ENCODE results near the gene GIT1.
A peak's percentile ranks its signal among the peaks of the same experiment; 100 is the strongest.

GIT1 gene

DNA sequence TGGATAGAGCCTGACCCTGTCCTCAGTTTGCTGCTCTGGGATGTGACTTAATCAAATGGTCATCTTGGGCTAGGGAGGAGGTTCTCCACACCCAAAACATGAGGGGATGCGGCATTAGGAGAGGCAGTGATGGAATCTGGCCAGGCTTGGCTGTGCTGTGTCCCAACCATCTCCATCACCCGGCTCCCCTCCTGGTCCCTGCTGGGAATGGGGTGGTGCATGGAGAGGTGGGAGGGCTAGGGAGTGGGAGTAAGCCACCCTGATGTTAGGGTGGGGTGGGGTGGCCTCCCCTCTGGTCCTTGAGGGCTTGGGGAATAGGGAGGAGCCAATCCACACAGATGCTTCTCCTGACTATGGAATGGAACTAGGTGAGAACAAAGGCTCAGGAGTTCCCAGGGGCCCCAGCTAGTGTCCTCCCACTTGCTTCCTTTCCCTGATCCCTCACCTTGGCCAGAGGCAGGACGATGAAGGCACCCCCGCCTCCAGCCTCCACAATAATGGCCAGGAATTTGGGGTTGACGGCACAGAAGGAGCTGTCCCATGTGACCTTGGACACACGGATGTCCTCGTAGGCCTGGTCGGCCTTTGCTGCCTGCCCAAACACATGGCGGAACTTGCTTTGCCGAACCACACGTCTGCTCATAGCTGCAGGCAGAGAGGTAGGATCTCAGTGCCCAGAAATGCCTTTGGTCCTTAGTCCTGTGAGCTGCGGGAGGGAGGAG is 31.5 kb upstream of the GIT1 start:
- peaks cover 2 to 14% of the 10 kb centered on the region in 2 donors for H3K36me3 Mint-ChIP-seq
- ATAC-seq (replicated peaks) (no peak), DNase-seq (no peak)
- peak overlapping the region; percentile 33 for H3K27ac Mint-ChIP-seq
- H3K4me1 Mint-ChIP-seq = peaks cover 49 to 93% of the 10 kb centered on the region in 2 donors
- no peaks in the 10 kb centered on the region for H3K9me3 Mint-ChIP-seq
- H3K4me3 Mint-ChIP-seq = peak overlapping the region in 1 of 2 donors; percentile 18
- peaks cover 5 to 18% of the 10 kb centered on the region in 2 donors for H3K27me3 Mint-ChIP-seq

DNA sequence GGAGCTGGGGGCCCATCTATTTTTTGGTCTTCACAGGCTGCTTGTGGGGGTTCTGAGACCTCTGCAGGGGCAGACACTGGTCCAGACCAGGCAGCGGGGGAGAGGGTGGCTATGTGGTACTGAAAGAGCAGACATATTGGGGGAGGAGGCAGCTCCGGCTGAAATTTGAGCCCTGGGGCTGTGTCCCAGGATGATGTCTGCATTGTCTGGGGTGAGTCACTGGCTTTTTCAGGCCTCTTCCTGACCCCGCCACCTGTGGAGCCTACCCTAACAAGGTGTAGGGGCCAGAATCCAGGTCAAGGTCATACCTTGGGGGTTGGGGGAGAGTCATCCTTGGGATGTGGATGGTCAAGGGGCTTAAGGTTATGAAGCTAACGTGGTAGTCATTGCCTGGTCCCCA is 30.8 kb upstream of the GIT1 start:
- DNase-seq (no peak), ATAC-seq (replicated peaks) (no peak)
- Mint-ChIP-seq H3K36me3 (peaks cover 0 to 7% of the 10 kb centered on the region in 2 donors), H3K27me3 (peaks cover 11 to 24% of the 10 kb centered on the region in 2 donors), H3K9me3 (no peaks in the 10 kb centered on the region), H3K4me3 (no peak overlapping the region), H3K27ac (no peak overlapping the region), H3K4me1 (peaks cover 52 to 94% of the 10 kb centered on the region in 2 donors)

DNA sequence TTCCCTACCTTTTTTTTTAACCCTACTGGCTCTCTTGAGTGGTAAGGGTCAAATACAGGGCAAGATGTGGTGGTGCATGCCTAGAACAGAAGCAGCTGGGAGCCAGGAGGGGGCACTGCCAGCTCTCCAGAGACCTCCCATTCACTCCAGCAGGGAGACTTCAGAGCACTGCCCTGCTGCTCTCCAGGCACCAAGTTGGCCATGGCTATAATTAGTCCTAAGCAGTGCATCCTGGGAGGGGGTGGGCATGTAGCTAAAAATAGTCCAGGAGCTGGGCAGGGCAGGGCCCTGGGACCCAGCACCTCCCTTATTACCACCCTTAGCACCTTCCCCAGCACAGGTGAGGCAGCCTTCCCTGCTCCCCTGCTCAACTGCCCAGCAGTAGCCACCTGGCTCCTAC is 29.8 kb upstream of the GIT1 start:
- Mint-ChIP-seq H3K4me1 (peaks cover 55 to 94% of the 10 kb centered on the region in 2 donors), H3K4me3 (no peak overlapping the region), H3K27me3 (peaks cover 17 to 32% of the 10 kb centered on the region in 2 donors), H3K9me3 (no peaks in the 10 kb centered on the region), H3K36me3 (peaks cover 0 to 3% of the 10 kb centered on the region in 2 donors), H3K27ac (no peak overlapping the region)
- ATAC-seq (replicated peaks) (no peak), DNase-seq (no peak)

DNA sequence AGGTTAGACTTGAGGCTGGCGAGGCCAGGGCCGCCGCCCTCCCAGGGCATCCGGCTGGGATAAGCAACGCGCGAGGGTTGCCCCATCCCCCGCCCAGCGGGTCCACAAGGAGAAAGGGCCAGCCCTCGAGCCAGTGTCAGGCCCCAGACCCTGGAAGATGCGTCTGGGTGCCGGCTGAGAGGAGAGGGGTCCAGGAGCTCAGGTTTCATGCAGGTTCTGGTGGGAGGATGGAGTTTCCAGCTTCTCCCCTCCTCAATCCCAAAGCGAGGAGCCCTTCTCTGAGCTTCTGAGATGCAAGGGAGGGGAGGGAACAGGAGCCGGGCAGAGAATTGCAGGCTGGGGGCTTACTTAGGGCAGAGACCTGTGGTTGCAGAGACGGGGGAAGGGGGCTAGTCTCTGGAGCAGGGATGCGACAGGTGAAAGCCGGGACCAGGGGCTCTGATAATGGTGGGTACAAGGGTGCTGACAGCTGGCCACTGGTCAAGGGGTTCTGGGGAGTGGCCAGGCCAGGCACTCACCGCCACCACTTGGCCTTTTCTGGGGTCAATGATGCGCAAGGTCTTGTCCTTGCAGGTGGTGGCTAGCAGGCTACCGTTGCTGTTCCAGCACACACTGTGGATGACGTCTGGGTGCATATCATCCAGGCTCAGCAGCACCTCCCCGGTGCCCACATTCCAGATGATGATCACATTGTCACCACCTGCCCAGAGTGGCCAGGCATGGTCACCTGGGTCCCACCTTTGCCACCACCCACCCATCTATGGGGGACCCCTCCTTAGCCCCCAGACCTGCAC is 29.0 kb upstream of the GIT1 start:
- no peak for DNase-seq
- H3K27me3 Mint-ChIP-seq = peaks cover 17 to 32% of the 10 kb centered on the region in 2 donors
- peak overlapping the region; percentile 85 to 87 for H3K4me3 Mint-ChIP-seq
- peaks cover 0 to 3% of the 10 kb centered on the region in 2 donors for H3K36me3 Mint-ChIP-seq
- no peak for ATAC-seq (replicated peaks)
- H3K9me3 Mint-ChIP-seq = no peaks in the 10 kb centered on the region
- H3K4me1 Mint-ChIP-seq = peaks cover 53 to 93% of the 10 kb centered on the region in 2 donors
- H3K27ac Mint-ChIP-seq = no peak overlapping the region

DNA sequence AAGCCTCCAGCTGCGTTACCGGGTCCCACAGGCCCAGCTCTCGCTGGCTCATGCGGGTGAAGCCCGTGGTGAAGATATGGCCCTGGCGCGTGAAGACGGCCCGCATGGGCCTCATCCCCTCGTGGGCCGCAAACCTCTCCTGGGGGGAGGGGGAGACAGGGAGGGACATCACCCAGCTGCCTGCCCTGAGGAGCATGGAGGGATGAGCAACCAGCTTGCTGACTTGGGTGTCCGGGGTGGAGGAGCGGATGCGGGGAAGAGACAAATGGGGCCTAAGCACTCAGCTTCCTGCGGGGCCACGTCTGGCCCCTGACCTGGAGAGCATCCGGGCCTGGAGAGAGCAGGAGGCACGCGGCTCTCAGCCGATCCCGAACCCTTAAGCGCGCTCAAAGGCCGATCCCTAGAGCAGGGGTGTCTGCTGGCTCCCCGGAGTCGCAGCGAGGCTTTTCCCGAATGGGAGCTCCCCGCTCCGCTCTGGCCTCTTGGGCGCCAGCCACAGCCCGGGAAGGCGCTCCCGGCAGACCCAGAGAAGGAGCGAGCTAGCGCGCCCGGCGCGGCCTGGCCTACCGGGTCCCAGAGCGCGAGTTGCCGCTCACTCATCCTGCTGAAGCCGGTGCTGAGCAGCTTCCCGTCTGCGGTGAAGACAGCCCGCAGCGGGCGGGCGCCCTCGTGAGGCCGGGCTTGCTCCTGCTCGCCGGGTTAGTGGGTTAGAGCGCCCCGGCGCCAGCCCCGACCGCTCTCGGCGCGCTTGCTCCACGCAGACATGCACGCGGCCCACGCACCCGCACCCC is 28.2 kb upstream of the GIT1 start:
- Mint-ChIP-seq H3K27ac (peak overlapping the region; percentile 56), H3K27me3 (peaks cover 17 to 32% of the 10 kb centered on the region in 2 donors), H3K4me3 (peak overlapping the region; percentile 85 to 87), H3K36me3 (peaks cover 0 to 3% of the 10 kb centered on the region in 2 donors), H3K9me3 (no peaks in the 10 kb centered on the region), H3K4me1 (peaks cover 47 to 85% of the 10 kb centered on the region in 2 donors)
- DNase-seq (peak; percentile 68), ATAC-seq (replicated peaks) (peak; percentile 32 to 38)

DNA sequence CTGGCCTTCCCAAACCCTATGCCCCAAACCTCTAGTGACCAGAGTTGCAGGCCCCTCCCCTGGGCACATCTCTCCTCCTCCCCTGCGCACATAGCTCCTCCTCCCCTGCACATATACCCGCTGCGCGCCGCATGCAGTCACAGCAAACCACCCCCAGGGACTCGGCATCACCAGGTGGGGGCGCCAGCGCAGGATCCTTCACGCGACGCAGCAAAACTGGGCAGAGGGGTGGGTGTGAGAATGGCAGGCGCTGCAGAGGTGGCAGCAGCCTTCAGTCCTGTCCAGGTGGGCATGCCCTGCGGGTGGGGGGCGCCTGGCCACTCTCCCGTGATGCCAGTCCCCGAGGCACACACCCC is 27.7 kb upstream of the GIT1 start:
- ATAC-seq (replicated peaks) (peak; percentile 73 to 78), DNase-seq (peak; percentile 82)
- H3K9me3 Mint-ChIP-seq = no peaks in the 10 kb centered on the region
- peaks cover 17 to 32% of the 10 kb centered on the region in 2 donors for H3K27me3 Mint-ChIP-seq
- H3K4me1 Mint-ChIP-seq = peaks cover 44 to 81% of the 10 kb centered on the region in 2 donors
- peak overlapping the region; percentile 85 to 87 for H3K4me3 Mint-ChIP-seq
- H3K27ac Mint-ChIP-seq = peak overlapping the region; percentile 56
- peaks cover 0 to 3% of the 10 kb centered on the region in 2 donors for H3K36me3 Mint-ChIP-seq

DNA sequence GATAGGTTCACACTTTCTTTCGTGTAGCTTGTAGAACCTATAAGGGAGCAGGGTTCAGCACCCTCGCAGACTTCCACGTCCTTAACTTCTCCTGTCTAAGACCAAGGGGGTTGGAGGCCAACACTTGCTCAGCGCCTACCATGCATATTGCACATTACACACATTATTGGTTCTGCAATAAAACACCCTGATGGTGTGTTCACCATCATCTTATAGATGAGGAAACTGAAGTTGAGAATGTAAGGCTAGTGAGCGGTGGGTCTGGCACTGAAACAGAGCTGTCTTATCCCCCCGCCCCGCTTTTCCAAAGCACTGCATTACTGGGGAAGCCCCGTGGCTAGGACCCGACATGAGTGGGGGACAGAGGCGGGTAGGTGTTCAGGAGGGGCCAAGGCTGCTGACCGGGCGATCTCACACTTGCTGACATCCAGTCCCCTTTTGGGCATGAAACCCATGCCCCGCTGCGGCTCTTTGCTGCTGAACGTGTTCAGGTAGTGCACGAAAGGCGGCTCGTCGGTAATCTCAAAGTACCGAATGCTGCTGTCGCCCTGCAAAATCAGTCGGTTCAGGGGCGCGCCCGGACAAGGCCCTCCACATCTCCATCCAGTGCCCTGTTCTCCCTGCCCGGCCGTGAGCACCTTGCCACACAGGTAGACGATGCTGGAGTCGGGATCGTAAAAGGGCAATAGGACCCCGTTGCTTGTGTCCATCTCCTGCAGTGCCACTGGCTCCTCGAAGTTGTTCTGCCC is 27.0 kb upstream of the GIT1 start:
- Mint-ChIP-seq H3K4me1 (peaks cover 41 to 74% of the 10 kb centered on the region in 2 donors), H3K9me3 (no peaks in the 10 kb centered on the region), H3K36me3 (peaks cover 0 to 3% of the 10 kb centered on the region in 2 donors), H3K27me3 (peaks cover 17 to 32% of the 10 kb centered on the region in 2 donors), H3K4me3 (peak overlapping the region; percentile 85 to 87), H3K27ac (no peak overlapping the region)
- ATAC-seq (replicated peaks) (no peak), DNase-seq (no peak)

DNA sequence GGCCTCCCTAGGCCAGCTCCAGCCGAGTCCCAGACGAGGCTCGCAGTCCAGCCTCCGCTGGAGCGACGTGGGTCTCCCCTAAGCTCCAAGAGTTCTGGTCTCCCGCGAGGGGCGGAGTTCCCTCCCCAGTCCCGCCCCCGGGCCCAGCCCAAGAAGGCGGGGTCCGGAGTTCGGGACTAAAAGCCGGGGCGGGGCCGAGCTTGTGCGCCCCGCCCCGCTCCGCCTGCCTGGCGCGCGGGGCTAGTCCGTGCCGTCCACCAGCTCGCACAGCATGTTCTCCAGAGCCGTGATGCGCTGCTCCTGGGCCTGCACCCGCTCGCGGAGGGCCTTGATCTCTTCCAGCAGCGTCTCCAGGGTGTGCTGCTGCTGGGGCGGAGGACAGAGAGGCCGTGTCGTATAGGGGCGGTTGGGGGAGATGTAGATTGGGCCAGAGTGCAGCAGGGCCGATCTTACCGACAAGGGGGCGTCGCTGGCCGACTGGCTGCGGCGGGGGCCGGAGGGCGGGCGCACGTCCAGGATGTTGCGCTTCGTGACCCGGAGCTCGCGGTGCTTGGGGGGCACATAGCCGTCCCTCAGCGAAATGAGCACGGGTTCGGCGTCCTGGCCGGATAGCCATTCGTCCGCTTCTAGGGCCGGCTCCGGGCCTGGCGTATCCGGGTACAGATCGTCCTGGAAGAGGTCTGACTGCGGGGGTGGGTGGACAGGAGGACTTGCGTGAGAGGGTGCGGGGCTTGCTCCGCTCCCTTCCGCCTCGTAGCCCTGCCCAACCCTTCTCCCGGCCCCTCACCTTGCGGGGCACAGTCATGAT is 26.2 kb upstream of the GIT1 start:
- Mint-ChIP-seq H3K4me3 (peak overlapping the region; percentile 85 to 87), H3K27ac (peak overlapping the region; percentile 62), H3K36me3 (peaks cover 0 to 3% of the 10 kb centered on the region in 2 donors), H3K9me3 (no peaks in the 10 kb centered on the region), H3K4me1 (peaks cover 37 to 67% of the 10 kb centered on the region in 2 donors), H3K27me3 (peaks cover 17 to 32% of the 10 kb centered on the region in 2 donors)
- ATAC-seq (replicated peaks) = peak; percentile 67 to 69
- DNase-seq = peak; percentile 68

DNA sequence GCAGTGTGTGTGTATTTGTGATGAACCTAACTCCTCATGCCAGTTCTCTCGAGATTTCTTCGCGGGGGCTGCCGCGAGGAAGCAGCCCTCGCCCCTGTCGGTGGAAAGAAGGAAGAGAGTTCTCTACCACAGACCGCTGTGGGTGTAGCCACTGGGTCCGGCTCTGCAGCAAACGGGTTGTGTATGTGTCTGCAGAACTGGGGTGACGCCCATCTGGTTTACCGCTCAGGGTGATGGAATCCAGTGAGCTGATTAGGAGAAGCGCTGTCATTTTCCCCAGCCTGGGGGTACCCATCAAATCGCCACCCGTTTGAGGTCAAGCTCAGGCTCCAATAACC is 25.6 kb upstream of the GIT1 start:
- Mint-ChIP-seq H3K27ac (peak overlapping the region; percentile 3), H3K9me3 (no peaks in the 10 kb centered on the region), H3K4me1 (peaks cover 34 to 64% of the 10 kb centered on the region in 2 donors), H3K27me3 (peaks cover 17 to 32% of the 10 kb centered on the region in 2 donors), H3K4me3 (peak overlapping the region; percentile 85 to 87), H3K36me3 (peaks cover 2 to 3% of the 10 kb centered on the region in 2 donors)
- ATAC-seq (replicated peaks) (peak; percentile 17 to 21), DNase-seq (no peak)

DNA sequence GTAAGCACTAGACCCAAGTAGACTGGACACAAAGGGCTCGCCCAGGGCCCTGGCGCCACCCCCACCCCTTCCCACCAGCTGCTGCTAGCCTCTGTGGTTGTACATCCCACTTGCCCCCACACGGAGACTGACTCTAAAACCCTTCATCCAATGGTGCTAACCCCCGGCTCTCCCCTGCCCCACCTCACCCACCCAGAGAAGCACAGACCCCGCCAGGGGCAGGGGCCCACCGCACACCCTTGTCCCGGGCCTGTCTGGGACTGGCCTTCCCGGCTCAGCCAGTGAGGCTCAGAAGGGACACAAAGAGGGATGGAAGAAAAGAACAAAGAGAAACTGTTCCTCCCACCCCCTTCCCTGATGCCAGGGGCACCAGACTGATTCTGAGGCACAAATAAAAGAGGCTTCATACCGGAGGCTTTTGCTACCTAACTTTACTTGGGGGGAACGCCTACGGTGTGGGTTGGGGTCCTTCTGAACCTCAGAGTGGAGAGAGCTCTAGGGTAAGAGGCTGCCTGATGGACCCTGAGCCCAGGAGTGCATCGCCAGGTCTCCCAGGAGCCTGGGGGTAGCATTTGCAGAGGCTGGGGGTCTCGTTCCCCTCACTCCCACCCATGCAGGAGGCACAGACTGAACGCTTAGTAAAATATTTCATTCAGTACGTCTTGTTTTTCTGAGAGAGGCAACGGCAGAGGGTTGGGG is 25.1 kb upstream of the GIT1 start:
- Mint-ChIP-seq H3K36me3 (peaks cover 2 to 3% of the 10 kb centered on the region in 2 donors), H3K27me3 (peaks cover 17 to 32% of the 10 kb centered on the region in 2 donors), H3K9me3 (no peaks in the 10 kb centered on the region), H3K27ac (peak overlapping the region; percentile 3), H3K4me3 (peak overlapping the region; percentile 85 to 87), H3K4me1 (peaks cover 34 to 60% of the 10 kb centered on the region in 2 donors)
- ATAC-seq (replicated peaks) (no peak), DNase-seq (no peak)

DNA sequence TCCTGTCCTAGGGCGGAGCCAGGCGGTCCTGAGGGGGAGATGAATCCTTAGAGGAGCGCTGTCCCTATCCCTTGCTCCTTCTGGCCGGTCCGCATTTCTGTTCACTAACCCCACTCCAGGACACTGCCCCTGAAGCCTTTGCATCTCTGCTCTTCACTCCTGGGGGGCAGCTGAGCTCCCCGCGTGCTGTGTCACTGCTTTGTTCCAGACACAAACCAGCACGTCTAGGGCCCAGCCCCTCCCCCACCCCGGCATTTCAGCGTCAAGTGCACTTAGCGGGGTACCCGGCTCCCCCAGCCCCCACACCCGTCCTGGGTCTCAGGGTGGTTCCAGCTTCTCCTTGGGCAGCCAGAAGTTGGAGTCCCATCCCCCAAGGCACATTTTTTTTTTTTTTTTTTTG is 24.4 kb upstream of the GIT1 start:
- Mint-ChIP-seq H3K9me3 (no peaks in the 10 kb centered on the region), H3K4me1 (peaks cover 34 to 53% of the 10 kb centered on the region in 2 donors), H3K4me3 (peak overlapping the region; percentile 67 to 75), H3K36me3 (peaks cover 2 to 3% of the 10 kb centered on the region in 2 donors), H3K27me3 (peaks cover 17 to 32% of the 10 kb centered on the region in 2 donors), H3K27ac (peak overlapping the region; percentile 71)
- DNase-seq = no peak
- ATAC-seq (replicated peaks) = no peak

DNA sequence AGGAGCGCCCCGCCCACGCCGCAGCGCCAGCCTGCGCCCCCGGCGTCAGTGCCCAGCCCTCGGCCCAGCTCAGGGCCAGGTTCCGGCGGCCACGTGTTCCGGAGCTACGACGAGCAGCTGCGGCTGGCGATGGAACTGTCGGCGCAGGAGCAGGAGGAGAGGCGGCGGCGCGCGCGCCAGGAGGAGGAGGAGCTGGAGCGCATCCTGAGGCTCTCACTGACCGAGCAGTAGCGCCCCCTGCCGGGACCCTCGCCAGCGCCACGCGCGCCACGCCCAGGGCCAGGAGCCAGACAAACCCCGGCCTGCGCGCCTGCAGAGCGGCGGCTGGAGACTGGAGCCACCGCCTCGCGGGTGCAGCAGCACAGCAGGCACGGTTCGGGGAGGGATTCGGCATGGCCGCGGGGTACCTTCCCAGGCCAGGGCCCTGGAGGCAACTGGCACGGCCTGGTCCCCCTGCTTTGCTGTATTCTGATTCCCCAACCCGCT is 23.9 kb upstream of the GIT1 start:
- Mint-ChIP-seq H3K27me3 (peaks cover 17 to 30% of the 10 kb centered on the region in 2 donors), H3K36me3 (peaks cover 2 to 3% of the 10 kb centered on the region in 2 donors), H3K4me1 (peaks cover 34 to 49% of the 10 kb centered on the region in 2 donors), H3K4me3 (peak overlapping the region; percentile 67 to 75), H3K27ac (no peak overlapping the region), H3K9me3 (no peaks in the 10 kb centered on the region)
- ATAC-seq (replicated peaks) = peak; percentile 59 to 65
- peak; percentile 82 for DNase-seq

Data from stimulated activated naive B cell treated with anti-CD40 and anti-IgM and Interleukin-4, amounts not matched to agents 10 μg/mL and 1 μg/mL and 100 μg/mL, for 72 hours (primary cell).